ENCODE measurements around the gene STIM2. TPM values are rescaled to one million over a fixed set of nuclear protein-coding genes. Genes with fewer than 3 reads are reported as not detected.
A peak's percentile ranks its signal among the peaks of the same experiment; 100 is the strongest.

Gene STIM2
- total and polyA plus RNA-seq, 4 experiments from 2014 or later: 23.8 to 91.7 (median 62.7) TPM

DNA sequence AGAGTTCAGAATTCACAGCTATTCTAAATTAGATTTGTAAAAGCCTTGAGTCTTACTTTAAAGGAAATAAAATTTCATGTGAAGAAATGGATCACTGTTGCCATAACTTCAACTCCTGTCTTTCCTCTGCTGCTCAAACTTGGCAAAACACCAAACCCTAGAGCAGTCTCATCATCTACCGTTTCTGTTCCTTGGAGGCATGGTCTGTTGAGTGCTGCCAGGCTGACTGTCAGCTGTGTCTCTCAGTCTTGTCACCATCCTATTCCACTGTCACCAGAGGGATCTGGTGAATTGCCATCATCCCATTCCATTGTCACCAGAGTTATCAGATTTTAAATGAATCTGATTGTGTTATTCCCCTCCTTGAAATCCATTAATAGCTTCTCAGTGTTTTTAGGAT lies 55.6 kb downstream of the STIM2 start:
- intact Hi-C loops (cut with micrococcal nuclease): loop anchor here (10.0 kb wide), 1 partner anchor 51 kb away; the partner anchor contains the start of gene STIM2
- CTCF ChIA-PET (ENCODE audit: partially characterized antibody): no interaction called here
- peak overlapping the region in 4 of 8 donors; percentile 11 to 50 (median 28) for H3K4me3 Mint-ChIP-seq
- POLR2A ChIA-PET (ENCODE audit: partially characterized antibody): interaction anchor here (0.6 to 2.6 kb wide), 6 partner anchors 19 to 457 kb away, joined by 3 to 8 read pairs (median 4); partner anchors contain the start of gene STIM2
- no peaks in the 10 kb centered on the region for H3K9me3 Mint-ChIP-seq
- H3K27me3 Mint-ChIP-seq: no peaks in the 10 kb centered on the region
- Histone ChIP-seq H3K4me3 (ENCODE audit: low read length in 2 of 2) (no peak overlapping the region), H3K36me3 (ENCODE audit: insufficient read depth, low read length) (peaks cover 15% of the 10 kb centered on the region), H3K9me3 (ENCODE audit: control insufficient read depth in 1 of 2, low read length in 2 of 2) (no peaks in the 10 kb centered on the region), H3K4me1 (ENCODE audit: insufficient read depth, low read length) (peaks cover 55% of the 10 kb centered on the region), H3K27ac (ENCODE audit: low read depth, low read length) (no peak overlapping the region), H3K27me3 (ENCODE audit: insufficient read depth, low read length) (no peaks in the 10 kb centered on the region)
- peaks cover 19 to 22% of the 10 kb centered on the region in 2 donors for H3K36me3 Mint-ChIP-seq
- no peak for DNase-seq
- peaks cover 38 to 82% (median 57%) of the 10 kb centered on the region in 4 donors for H3K4me1 Mint-ChIP-seq
- H3K27ac Mint-ChIP-seq: peak overlapping the region in 6 of 7 donors; percentile 17 to 78 (median 50)

DNA sequence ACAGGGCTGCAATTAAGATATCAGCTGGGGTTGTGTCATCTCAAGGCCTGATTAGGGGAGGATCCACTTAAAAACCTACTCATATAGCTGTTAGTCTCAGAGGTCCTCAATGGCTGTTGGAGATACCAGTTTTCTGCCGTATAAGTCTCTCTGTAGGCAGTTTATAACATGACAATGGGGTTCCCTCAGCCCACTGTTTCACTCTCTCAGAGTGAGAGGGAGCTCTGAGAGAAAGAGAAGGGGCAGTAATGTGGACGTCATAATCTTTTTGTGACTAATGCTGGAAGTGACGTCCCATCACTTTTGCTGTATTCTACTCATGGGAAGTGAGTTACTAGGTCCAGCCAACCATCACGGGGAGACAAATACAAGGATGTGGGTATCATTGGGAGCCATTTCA lies 70.3 kb downstream of the STIM2 start:
- no peaks in the 10 kb centered on the region for H3K9me3 Mint-ChIP-seq
- H3K27ac Mint-ChIP-seq: peak overlapping the region in 3 of 7 donors; percentile 10 to 39 (median 26)

DNA sequence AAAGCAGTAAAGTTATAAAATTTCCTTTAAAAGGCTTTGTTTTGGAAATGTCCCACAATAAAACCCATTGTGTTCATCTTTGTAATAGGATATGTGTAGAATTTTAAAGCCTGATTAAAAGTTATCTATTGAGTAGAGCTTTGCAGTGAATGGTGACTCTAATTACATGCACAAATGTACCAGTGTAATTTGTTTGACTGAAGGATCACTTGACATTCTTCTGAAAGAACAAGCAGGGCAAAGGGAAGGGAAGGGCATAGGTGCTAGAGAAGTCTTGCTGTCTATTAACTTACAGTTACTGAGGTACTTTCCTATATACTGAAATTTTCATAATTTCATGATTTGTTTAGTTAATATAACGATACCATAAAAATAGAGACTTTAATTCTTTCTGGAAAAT lies 70.8 kb downstream of the STIM2 start:
- Mint-ChIP-seq H3K9me3 (no peaks in the 10 kb centered on the region), H3K36me3 (peaks cover 0 to 6% of the 10 kb centered on the region in 2 donors), H3K4me3 (no peak overlapping the region), H3K27me3 (no peaks in the 10 kb centered on the region), H3K27ac (no peak overlapping the region), H3K4me1 (peaks cover 29 to 56% (median 39%) of the 10 kb centered on the region in 4 donors)
- H3K27ac ChIP-seq (ENCODE audit: low read depth, low read length): no peak overlapping the region
- H3K27me3 ChIP-seq (ENCODE audit: insufficient read depth, low read length): no peaks in the 10 kb centered on the region
- no peaks in the 10 kb centered on the region for H3K9me3 ChIP-seq (ENCODE audit: control insufficient read depth in 1 of 2, low read length in 2 of 2)
- H3K4me1 ChIP-seq (ENCODE audit: insufficient read depth, low read length): peaks cover 27% of the 10 kb centered on the region
- intact Hi-C loops (cut with micrococcal nuclease): no loop called here
- H3K36me3 ChIP-seq (ENCODE audit: insufficient read depth, low read length): no peaks in the 10 kb centered on the region
- POLR2A ChIA-PET (ENCODE audit: partially characterized antibody): no interaction called here
- no peak overlapping the region for H3K4me3 ChIP-seq (ENCODE audit: low read length in 2 of 2)
- CTCF ChIA-PET (ENCODE audit: partially characterized antibody): no interaction called here
- no peak for DNase-seq

More for the DNA sequence above, 70.3 kb downstream of the STIM2 start:
- DNase-seq: no peak
- H3K36me3 Mint-ChIP-seq: peaks cover 0 to 6% of the 10 kb centered on the region in 2 donors
- Histone ChIP-seq H3K36me3 (ENCODE audit: insufficient read depth, low read length) (no peaks in the 10 kb centered on the region), H3K4me1 (ENCODE audit: insufficient read depth, low read length) (peaks cover 22% of the 10 kb centered on the region), H3K27me3 (ENCODE audit: insufficient read depth, low read length) (no peaks in the 10 kb centered on the region), H3K27ac (ENCODE audit: low read depth, low read length) (no peak overlapping the region), H3K9me3 (ENCODE audit: control insufficient read depth in 1 of 2, low read length in 2 of 2) (no peaks in the 10 kb centered on the region), H3K4me3 (ENCODE audit: low read length in 2 of 2) (no peak overlapping the region)
- peaks cover 25 to 51% (median 34%) of the 10 kb centered on the region in 4 donors for H3K4me1 Mint-ChIP-seq
- H3K27me3 Mint-ChIP-seq: no peaks in the 10 kb centered on the region
- ChIA-PET CTCF (ENCODE audit: partially characterized antibody) (no interaction called here), POLR2A (ENCODE audit: partially characterized antibody) (no interaction called here)
- no peak overlapping the region for H3K4me3 Mint-ChIP-seq
- intact Hi-C loops (cut with micrococcal nuclease): no loop called here

DNA sequence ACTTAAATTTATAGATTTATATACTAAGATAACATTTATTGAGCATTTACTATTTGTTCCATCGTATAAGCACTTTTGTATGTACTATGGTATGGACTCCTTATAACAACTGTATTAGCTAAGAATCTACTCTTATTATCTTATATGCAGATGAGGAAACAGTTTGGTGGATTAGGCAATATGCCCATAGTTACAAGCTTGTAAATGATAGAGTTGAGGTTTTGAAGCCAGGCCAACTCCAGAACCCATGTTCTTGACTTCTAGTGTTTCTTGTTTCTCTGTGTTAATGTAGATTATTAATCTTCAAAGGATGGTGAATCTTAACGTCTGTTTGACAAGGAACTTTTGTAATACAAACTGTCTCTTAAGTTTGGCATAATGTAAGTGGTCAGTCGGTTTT lies 71.3 kb downstream of the STIM2 start:
- Mint-ChIP-seq H3K4me1 (peaks cover 33 to 60% (median 42%) of the 10 kb centered on the region in 4 donors), H3K4me3 (no peak overlapping the region), H3K9me3 (no peaks in the 10 kb centered on the region), H3K27me3 (no peaks in the 10 kb centered on the region), H3K27ac (peak overlapping the region in 1 of 7 donors; percentile 9), H3K36me3 (peaks cover 0 to 6% of the 10 kb centered on the region in 2 donors)
- Histone ChIP-seq H3K27me3 (ENCODE audit: insufficient read depth, low read length) (no peaks in the 10 kb centered on the region), H3K36me3 (ENCODE audit: insufficient read depth, low read length) (no peaks in the 10 kb centered on the region), H3K27ac (ENCODE audit: low read depth, low read length) (no peak overlapping the region), H3K4me1 (ENCODE audit: insufficient read depth, low read length) (peaks cover 28% of the 10 kb centered on the region), H3K4me3 (ENCODE audit: low read length in 2 of 2) (no peak overlapping the region), H3K9me3 (ENCODE audit: control insufficient read depth in 1 of 2, low read length in 2 of 2) (no peaks in the 10 kb centered on the region)
- POLR2A ChIA-PET (ENCODE audit: partially characterized antibody): interaction anchor here (1.1 kb wide), 1 partner anchor 72 kb away, joined by 3 read pairs; the partner anchor contains the start of gene STIM2
- intact Hi-C loops (cut with micrococcal nuclease): no loop called here
- DNase-seq: no peak
- CTCF ChIA-PET (ENCODE audit: partially characterized antibody): no interaction called here

DNA sequence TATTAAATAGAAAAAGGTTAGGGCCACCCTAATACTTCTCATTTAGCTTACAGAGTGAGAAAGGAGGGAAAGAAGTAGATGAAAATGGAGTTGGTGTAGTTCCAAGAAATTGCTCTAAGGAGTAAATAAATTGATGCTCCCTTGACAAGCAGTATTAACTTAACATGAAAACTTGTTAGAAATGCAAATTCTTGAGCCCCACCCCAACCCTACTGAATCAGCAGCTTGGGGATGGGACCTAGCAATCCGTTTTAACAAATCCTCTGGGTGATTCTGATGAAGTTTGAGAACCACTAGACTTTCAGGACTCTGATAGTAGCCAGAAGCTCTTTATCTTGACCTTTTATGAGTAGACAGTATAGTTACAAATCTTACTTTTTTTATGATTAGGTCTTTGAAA lies 74.8 kb downstream of the STIM2 start:
- Histone ChIP-seq H3K4me3 (ENCODE audit: low read length in 2 of 2) (no peak overlapping the region), H3K9me3 (ENCODE audit: control insufficient read depth in 1 of 2, low read length in 2 of 2) (no peaks in the 10 kb centered on the region), H3K36me3 (ENCODE audit: insufficient read depth, low read length) (no peaks in the 10 kb centered on the region), H3K4me1 (ENCODE audit: insufficient read depth, low read length) (peaks cover 51% of the 10 kb centered on the region), H3K27me3 (ENCODE audit: insufficient read depth, low read length) (no peaks in the 10 kb centered on the region), H3K27ac (ENCODE audit: low read depth, low read length) (no peak overlapping the region)
- no peaks in the 10 kb centered on the region for H3K9me3 Mint-ChIP-seq
- H3K27me3 Mint-ChIP-seq: no peaks in the 10 kb centered on the region
- peak overlapping the region in 2 of 8 donors; percentile 10 to 48 for H3K4me3 Mint-ChIP-seq
- H3K4me1 Mint-ChIP-seq: peaks cover 47 to 75% (median 55%) of the 10 kb centered on the region in 4 donors
- DNase-seq: no peak
- POLR2A ChIA-PET (ENCODE audit: partially characterized antibody): interaction anchor here (1.6 kb wide), 1 partner anchor 19 kb away, joined by 3 read pairs; no protein-coding TSS in a partner anchor
- peak overlapping the region in 3 of 7 donors; percentile 28 to 53 (median 32) for H3K27ac Mint-ChIP-seq
- H3K36me3 Mint-ChIP-seq: peaks cover 0 to 2% of the 10 kb centered on the region in 2 donors
- CTCF ChIA-PET (ENCODE audit: partially characterized antibody): interaction anchor here (1.1 to 1.3 kb wide), 2 partner anchors 18 to 62 kb away, joined by 3 read pairs; no protein-coding TSS in a partner anchor
- intact Hi-C loops (cut with micrococcal nuclease): no loop called here

DNA sequence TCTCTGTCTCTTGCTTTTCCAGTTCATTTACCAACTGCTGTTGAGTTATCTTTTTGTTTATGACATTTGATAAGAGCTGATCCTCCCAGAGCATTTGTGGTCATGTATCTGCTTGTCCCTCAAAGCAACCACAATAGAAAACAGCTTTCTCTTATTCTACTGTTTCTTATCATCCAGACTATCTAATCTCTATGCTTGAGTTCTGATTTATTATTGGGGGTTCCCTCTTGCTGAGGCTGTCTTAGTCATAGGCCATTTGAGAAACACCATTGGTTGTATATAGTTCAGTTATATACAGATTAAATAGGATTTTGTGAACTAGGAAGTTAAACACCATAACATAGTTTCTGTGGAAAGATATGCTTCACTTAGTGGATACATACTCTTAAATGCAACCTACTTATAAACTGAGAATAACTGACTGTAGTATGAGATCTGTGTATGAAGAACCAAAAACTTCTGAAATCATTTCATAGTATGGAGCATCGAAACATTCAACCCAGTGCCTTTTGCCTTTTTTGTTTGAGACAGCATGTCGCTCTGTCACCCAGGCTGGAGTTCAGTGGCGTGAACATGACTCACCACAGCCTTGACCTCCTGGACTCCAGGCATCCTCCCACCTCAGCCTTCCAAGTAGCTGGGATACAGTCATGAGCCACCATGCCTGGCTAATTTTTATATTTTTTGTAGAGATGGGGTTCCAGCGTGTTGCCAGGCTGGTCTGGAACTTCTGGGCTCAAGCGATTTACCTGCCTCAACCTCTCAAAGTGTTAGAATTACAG lies 75.8 kb downstream of the STIM2 start:
- H3K27me3 Mint-ChIP-seq: no peaks in the 10 kb centered on the region
- no peaks in the 10 kb centered on the region for H3K27me3 ChIP-seq (ENCODE audit: insufficient read depth, low read length)
- intact Hi-C loops (cut with micrococcal nuclease): no loop called here
- peak in 3 of 5 donors; percentile 15 to 31 (median 23) for DNase-seq
- H3K9me3 Mint-ChIP-seq: no peaks in the 10 kb centered on the region
- no peak overlapping the region for H3K4me3 ChIP-seq (ENCODE audit: low read length in 2 of 2)
- H3K36me3 Mint-ChIP-seq: peaks cover 0 to 2% of the 10 kb centered on the region in 2 donors
- no peaks in the 10 kb centered on the region for H3K36me3 ChIP-seq (ENCODE audit: insufficient read depth, low read length)
- no peak overlapping the region for H3K27ac ChIP-seq (ENCODE audit: low read depth, low read length)
- peak overlapping the region in 5 of 8 donors; percentile 10 to 48 (median 21) for H3K4me3 Mint-ChIP-seq
- POLR2A ChIA-PET (ENCODE audit: partially characterized antibody): interaction anchor here (0.8 to 1.6 kb wide), 2 partner anchors 20 to 51 kb away, joined by 3 to 4 read pairs; no protein-coding TSS in a partner anchor
- no peaks in the 10 kb centered on the region for H3K9me3 ChIP-seq (ENCODE audit: control insufficient read depth in 1 of 2, low read length in 2 of 2)
- CTCF ChIA-PET (ENCODE audit: partially characterized antibody): interaction anchor here (1.1 to 1.3 kb wide), 2 partner anchors 19 to 63 kb away, joined by 3 read pairs; no protein-coding TSS in a partner anchor
- peaks cover 48 to 77% (median 64%) of the 10 kb centered on the region in 4 donors for H3K4me1 Mint-ChIP-seq
- H3K4me1 ChIP-seq (ENCODE audit: insufficient read depth, low read length): peaks cover 62% of the 10 kb centered on the region
- H3K27ac Mint-ChIP-seq: peak overlapping the region in 6 of 7 donors; percentile 1 to 81 (median 52)

DNA sequence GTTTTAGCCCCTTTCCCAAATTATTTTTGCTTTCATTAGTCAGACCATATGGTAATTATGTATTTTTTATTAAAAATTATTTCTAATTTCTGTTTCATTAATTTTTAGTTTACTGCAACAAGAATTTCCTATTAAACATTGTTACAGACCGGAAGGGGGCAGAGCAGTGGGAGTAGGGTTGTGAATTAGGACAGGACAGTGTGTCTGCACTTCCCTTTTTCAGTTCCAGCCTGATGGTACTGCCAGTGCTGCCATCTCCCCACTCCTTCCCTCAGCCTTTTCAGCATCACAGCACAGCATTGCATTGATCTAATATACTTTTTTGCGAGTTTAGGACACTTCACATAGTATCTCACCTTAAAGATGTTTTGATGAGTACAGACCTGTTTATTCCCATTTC lies 76.5 kb downstream of the STIM2 start:
- peaks cover 51 to 78% (median 66%) of the 10 kb centered on the region in 4 donors for H3K4me1 Mint-ChIP-seq
- no peaks in the 10 kb centered on the region for H3K9me3 Mint-ChIP-seq
- no peaks in the 10 kb centered on the region for H3K27me3 ChIP-seq (ENCODE audit: insufficient read depth, low read length)
- peaks cover 2% of the 10 kb centered on the region in 2 donors for H3K36me3 Mint-ChIP-seq
- no peaks in the 10 kb centered on the region for H3K36me3 ChIP-seq (ENCODE audit: insufficient read depth, low read length)
- no peaks in the 10 kb centered on the region for H3K27me3 Mint-ChIP-seq
- no peaks in the 10 kb centered on the region for H3K9me3 ChIP-seq (ENCODE audit: control insufficient read depth in 1 of 2, low read length in 2 of 2)
- DNase-seq: no peak
- no peak overlapping the region for H3K27ac ChIP-seq (ENCODE audit: low read depth, low read length)
- H3K4me1 ChIP-seq (ENCODE audit: insufficient read depth, low read length): peaks cover 68% of the 10 kb centered on the region
- H3K4me3 ChIP-seq (ENCODE audit: low read length in 2 of 2): no peak overlapping the region
- peak overlapping the region in 3 of 7 donors; percentile 12 to 72 (median 49) for H3K27ac Mint-ChIP-seq
- H3K4me3 Mint-ChIP-seq: peak overlapping the region in 1 of 8 donors; percentile 42
- ChIA-PET POLR2A (ENCODE audit: partially characterized antibody) (interaction anchor here (1.1 kb wide), 1 partner anchor 76 kb away, joined by 7 read pairs; the partner anchor contains the start of gene STIM2), CTCF (ENCODE audit: partially characterized antibody) (no interaction called here)
- intact Hi-C loops (cut with micrococcal nuclease): no loop called here
